ELR (cell line): ENCODE measurements around the gene C1orf159.

Experiments used
- DNase-seq: peaks from one replicate; pipeline ENCODE4 v3.0.0-alpha.2; 2015; ENCODE audit warnings: low read depth

The C1orf159 gene

DNA sequence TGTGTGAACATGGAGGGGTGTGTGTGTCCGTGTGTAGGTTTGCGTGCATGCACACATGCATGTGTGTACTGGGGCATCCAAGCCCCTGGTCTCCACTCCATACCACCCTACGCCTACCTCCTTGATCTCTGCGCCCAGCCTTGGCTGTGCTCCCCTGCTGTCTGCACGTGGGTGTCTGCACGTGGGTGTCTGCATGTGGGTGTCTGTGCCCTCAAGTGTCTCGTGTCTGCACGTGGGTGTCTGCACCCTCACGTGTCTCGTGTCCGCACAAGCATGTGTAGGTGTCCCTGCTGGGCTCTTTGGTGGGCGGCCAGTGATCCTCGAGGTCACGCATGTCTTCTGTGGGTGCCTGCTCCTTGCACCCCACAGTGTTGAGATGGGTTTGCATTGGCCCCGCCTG, 62.9 kb downstream of the C1orf159 start:
- DNase-seq, result no peak

- DNase-seq, result no peak
Observed at GRCh38 chr1:1052003-1052840, 63.7 kb downstream of the C1orf159 start.

- no peak for DNase-seq
Observed at GRCh38 chr1:1051127-1051810, 64.6 kb downstream of the C1orf159 start.

DNA sequence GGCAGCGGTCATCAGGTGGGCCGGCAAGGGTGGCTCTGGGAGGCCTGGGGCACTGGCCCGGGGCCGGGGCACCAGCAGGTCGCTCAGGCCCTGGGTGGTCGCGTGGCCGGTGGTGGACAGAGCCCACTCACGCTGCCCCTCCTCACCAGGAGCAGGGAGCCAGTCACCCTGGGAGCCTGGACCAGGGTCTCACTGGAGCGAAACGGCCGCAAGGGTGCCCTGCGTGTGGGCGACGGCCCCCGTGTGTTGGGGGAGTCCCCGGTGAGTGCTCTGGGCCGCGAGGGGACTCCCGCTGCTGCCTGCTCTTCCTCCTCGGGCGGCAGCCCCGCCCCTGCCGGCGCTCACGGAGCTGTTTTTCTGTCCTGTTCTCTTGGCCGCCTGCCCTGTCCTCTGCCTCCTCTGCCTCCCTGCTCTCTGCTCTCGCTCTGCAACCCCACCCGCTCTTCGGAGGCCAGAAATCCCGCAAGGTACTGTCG, 65.3 kb downstream of the C1orf159 start:
- DNase-seq, result no peak

- no peak for DNase-seq
Observed at GRCh38 chr1:1049318-1050165, 66.3 kb downstream of the C1orf159 start.

DNA sequence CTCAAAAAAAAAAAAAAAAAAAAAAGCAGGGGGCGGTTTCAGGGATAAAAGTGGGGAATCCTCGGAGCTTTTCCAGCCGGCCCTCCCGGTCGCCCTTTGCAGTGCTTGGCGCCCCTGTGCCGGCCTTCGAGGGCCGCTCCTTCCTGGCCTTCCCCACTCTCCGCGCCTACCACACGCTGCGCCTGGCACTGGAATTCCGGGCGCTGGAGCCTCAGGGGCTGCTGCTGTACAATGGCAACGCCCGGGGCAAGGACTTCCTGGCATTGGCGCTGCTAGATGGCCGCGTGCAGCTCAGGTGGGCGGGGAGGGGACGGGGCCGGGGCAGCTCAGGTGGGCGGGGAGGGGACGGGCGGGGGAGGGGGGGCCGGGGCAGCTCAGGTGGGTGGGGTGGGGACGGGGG, 67.1 kb downstream of the C1orf159 start:
- DNase-seq, result no peak

- no peak for DNase-seq
Observed at GRCh38 chr1:1047963-1048362, 67.9 kb downstream of the C1orf159 start.

- DNase-seq, result no peak
Observed at GRCh38 chr1:1047407-1047806, 68.5 kb downstream of the C1orf159 start.

GRCh38 chr1:1046767-1047166, 69.1 kb downstream of the C1orf159 start:
- DNase-seq, result no peak

DNA sequence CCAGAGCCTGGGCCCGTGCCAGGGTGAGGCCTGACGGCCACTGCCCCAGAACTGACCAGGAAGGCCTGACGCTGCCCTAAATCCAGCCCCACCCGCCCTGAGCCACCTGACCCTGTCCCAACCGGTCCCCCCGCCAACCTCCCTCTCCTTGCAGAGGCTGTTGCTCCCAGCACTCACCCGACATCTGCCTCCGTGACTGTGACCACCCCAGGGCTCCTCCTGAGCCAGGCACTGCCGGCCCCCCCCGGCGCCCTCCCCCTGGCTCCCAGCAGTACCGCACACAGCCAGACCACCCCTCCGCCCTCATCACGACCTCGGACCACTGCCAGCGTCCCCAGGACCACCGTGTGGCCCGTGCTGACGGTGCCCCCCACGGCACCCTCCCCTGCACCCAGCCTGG, 69.6 kb downstream of the C1orf159 start:
- DNase-seq, result no peak

DNA sequence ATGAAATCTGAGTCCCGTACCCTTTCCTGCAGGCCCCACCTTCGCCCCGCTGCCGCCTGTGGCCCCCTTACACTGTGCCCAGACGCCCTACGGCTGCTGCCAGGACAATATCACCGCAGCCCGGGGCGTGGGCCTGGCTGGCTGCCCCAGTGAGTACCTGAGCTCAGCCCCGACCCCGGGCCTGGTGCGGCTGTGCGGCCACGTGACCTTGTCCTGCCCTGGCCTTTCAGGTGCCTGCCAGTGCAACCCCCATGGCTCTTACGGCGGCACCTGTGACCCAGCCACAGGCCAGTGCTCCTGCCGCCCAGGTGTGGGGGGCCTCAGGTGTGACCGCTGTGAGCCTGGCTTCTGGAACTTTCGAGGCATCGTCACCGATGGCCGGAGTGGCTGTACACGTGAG, 70.8 kb downstream of the C1orf159 start:
- DNase-seq, result no peak

DNA sequence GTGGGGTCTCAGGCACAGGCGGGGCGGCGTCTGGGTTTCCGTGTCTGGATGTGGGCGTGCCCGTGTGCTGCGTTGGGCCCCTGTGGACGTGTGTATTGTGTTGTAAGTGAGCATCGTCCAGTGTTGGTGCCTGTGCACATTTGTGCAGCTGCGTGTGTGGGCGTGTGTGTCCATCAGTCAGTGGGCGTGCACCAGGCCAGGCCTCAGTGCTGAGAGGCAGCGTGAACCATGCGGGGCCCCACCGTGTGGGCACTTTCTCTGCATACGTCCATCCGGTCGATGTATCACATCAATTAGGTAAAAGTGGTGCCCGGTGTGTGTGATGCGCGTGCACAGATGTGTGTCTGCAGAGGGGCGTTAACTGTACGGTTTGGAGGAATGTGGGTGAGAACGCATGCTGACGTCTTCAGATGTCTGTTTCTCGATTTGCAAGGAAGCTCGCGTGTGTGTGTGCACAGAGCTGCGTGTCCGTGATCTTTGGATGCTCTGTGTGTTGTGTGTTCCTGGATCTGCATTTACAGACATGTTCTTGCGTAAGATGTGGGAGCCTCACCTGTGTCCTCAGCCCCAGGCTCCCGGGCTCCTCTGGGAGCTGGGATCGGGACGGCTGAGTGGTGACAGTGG, 71.3 kb downstream of the C1orf159 start:
- DNase-seq, result no peak

GRCh38 chr1:1043921-1044320, 72.0 kb downstream of the C1orf159 start:
- DNase-seq, result no peak

GRCh38 chr1:1043411-1043810, 72.5 kb downstream of the C1orf159 start:
- DNase-seq, result no peak

DNA sequence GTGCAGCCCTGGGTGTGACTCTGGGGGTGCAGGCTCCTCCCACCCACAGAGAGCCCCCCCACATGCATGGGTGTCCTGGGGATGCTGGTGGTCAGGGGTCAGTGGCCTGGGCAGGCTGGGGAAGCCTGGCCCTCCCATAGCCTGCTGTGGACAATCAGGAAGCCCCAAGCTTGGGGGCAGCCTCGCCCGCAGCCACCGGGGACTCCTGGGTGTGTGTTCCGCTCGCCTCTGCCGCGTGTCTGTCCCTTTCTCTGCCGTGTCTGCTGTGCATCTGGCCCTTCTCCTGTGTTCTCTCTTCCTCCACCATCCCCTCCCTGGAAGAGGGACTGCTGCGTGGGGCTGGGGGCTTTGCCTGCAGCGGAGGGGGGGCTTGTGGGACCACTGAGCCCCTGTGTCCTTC, 73.1 kb downstream of the C1orf159 start:
- DNase-seq, result no peak

DNA sequence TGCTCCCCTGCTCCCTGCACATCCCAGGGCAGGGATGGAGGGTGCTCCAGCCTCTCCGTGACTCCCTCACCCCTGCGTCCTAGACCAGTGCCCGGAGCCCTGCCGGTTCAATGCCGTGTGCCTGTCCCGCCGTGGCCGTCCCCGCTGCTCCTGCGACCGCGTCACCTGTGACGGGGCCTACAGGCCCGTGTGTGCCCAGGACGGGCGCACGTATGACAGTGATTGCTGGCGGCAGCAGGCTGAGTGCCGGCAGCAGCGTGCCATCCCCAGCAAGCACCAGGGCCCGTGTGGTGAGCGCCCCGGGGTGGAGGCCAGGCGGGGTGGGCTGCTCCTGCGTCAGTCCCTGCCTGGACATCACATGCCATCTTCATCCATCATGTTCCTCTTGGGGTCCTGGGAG, 74.0 kb downstream of the C1orf159 start:
- no peak for DNase-seq

DNA sequence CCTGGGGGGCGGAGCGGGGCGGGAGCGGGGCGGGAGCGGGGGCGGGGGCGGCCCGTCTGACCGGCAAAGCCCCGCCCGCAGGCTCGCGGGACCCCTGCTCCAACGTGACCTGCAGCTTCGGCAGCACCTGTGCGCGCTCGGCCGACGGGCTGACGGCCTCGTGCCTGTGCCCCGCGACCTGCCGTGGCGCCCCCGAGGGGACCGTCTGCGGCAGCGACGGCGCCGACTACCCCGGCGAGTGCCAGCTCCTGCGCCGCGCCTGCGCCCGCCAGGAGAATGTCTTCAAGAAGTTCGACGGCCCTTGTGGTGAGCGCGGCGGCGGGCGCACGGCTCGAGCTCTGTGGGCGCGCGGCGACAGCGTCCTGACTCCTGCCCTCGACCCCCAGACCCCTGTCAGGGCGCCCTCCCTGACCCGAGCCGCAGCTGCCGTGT, 74.8 kb downstream of the C1orf159 start:
- DNase-seq, result no peak

DNA sequence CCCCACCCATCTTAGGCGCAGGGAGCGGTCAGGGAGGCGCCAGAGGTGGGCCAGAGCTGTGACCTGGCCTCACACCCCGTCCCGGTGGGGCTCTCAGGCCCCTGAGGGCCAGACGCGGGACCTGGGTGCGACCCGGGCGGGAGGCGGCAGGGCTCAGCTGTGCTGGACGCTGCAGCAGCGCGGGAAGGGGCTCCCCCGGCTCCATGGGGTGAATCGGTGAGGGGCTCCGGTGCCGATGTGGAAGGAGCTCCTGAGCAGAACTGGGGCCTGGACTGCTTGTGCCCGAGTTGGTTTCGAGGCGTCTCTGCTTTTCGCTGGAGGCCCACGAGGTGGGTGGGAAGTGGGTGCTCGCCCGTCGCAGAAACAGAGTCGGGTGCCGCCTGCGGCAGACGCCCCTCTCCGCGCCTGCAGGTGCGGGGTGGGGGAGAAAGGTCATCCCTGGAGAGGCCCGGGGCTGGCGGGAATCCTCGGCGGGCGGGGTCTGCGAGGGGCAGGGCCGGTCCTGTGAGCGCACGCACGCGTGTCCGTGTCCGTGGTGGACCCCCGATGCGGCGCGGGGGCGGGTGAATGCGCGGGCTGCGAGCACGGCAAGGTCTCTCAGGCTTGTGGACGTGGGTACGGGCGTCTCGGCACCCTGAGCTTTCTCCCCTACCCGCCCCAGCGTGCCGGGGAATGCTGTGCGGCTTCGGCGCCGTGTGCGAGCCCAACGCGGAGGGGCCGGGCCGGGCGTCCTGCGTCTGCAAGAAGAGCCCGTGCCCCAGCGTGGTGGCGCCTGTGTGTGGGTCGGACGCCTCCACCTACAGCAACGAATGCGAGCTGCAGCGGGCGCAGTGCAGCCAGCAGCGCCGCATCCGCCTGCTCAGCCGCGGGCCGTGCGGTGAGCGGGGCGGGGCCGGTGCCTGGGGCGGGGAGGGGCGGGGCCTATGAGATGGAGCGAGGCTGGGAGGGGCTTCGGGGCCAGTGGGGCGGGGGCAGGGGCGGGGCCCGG, 75.6 kb downstream of the C1orf159 start:
- peak; percentile 89 for DNase-seq

DNA sequence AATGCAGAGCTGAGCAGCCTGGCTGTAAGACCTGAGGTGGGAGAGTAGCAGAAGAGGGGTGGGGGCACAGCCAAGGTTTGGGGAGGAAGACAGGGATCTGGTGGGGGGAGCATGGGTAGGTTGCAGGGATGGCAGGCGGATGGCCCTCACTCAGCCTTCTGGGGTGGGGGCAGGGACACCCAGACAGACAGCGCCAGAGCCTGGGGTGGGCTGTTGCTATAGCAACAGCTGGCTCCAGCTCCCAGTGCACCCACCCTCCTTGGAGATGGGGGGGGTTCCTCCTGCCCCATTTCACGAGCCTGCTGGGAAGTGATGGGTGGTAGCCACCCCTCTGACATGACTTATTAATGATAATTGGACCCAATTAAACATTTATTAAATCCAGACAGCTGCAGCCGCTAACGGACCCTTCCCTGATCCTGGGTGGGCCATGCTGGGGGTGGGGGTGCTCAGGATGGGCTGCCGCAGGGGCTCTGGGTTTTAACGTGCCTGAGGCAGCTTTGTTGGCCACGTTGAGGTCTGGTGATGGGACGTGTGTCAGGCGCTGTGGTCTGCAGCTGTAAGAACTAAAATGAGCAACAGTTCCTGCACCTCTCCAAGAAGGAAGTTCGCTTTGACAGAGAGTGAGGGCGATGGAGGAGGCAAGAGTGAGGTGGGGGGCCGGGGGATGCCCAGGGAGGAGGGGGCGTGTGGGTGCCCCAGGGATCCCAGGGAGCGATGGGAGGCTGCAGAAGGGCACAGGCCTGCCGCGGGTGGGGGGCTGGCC, 76.6 kb downstream of the C1orf159 start:
- DNase-seq, result no peak

DNA sequence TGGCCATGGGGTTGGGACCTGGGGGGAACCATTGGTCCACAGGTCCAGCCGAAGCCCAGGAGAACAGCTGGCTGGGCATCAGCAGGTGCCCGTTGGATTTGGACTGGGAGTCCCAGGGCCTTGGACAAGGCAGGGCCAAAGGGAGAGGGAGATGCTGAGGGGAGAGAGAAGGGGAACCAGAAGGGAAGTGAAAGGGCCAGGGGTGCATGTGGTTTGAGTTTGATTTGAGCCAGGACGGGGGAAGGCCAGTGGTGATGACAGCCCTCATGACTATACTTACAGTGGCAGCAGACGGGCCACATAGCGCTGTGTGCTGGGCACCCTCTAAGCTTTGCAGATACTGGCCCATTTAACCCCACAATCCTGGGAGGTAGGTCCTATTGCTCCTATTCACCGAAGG, 77.2 kb downstream of the C1orf159 start:
- DNase-seq, result no peak
